Measurements from ENCODE around the gene SCRN2.
A peak's percentile ranks its signal among the peaks of the same experiment; 100 is the strongest.

SCRN2 gene

GRCh38 chr17:47871048-47871447 is 30.0 kb upstream of the SCRN2 start:
- DNase-seq = no peak

- no peak for DNase-seq
Observed at GRCh38 chr17:47870056-47870455, 29.0 kb upstream of the SCRN2 start.

- no peak for DNase-seq
Observed at GRCh38 chr17:47869114-47869513, 28.0 kb upstream of the SCRN2 start.

GRCh38 chr17:47867813-47868533 is 26.9 kb upstream of the SCRN2 start:
- DNase-seq = no peak

- no peak for DNase-seq
Observed at GRCh38 chr17:47866941-47867340, 25.9 kb upstream of the SCRN2 start.

- no peak for DNase-seq
Observed at GRCh38 chr17:47864791-47865216, 23.7 kb upstream of the SCRN2 start.

- DNase-seq = peak in 2 of 4 experiments; percentile 30 to 45
Observed at GRCh38 chr17:47862621-47863440, 21.8 kb upstream of the SCRN2 start.

- DNase-seq = no peak
Observed at GRCh38 chr17:47860386-47860785, 19.3 kb upstream of the SCRN2 start.

GRCh38 chr17:47857551-47858455 is 16.7 kb upstream of the SCRN2 start:
- peak; percentile 40 to 71 (median 62) for DNase-seq

- DNase-seq = no peak
Observed at GRCh38 chr17:47856830-47857229, 15.8 kb upstream of the SCRN2 start.

- DNase-seq = no peak
Observed at GRCh38 chr17:47855737-47856136, 14.7 kb upstream of the SCRN2 start.

GRCh38 chr17:47853616-47854015 is 12.5 kb upstream of the SCRN2 start:
- DNase-seq = no peak

- DNase-seq = peak; percentile 55 to 80 (median 70)
Observed at GRCh38 chr17:47852113-47852949, 11.3 kb upstream of the SCRN2 start.

GRCh38 chr17:47851764-47852112 is 10.7 kb upstream of the SCRN2 start:
- DNase-seq = no peak

- peak in 3 of 4 experiments; percentile 26 to 64 (median 46) for DNase-seq
Observed at GRCh38 chr17:47850692-47851573, 9.9 kb upstream of the SCRN2 start, which contains the start of gene SP6. SP6 (minus strand) TSS chr17:47851163; CDS start chr17:47848429, 2,734 bp downstream.

GRCh38 chr17:47850373-47850691 is 9.3 kb upstream of the SCRN2 start:
- DNase-seq = no peak

GRCh38 chr17:47848198-47848513 is 7.1 kb upstream of the SCRN2 start:
- DNase-seq = no peak

- DNase-seq = peak in 2 of 4 experiments; percentile 31 to 61
Observed at GRCh38 chr17:47847341-47848197, 6.5 kb upstream of the SCRN2 start.

GRCh38 chr17:47846716-47847340 is 5.8 kb upstream of the SCRN2 start:
- DNase-seq = no peak

GRCh38 chr17:47845716-47846075 is 4.6 kb upstream of the SCRN2 start:
- no peak for DNase-seq
